ENCODE measurements around the gene NEK7.

DNA sequence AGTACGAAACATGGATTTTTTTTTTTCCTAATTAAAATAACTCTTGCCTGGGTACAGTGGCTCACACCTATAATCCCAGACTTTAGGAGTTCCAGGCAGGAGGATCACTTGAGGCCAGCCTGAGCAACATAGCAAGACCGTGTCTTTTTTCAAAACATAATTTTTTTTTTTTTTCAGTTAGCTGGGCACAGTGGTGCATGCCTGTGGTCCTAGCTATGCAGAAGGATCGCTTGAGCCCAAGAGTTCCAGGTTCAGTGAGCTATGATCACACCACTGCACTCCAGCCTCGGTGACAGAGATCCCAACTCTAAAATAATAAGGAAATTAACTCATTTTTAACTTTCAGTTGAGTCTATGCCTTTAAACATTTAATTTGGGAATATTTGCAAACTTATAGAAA lies 170.1 kb downstream of the NEK7 start:
- TF ChIP-seq, protein P1, sequence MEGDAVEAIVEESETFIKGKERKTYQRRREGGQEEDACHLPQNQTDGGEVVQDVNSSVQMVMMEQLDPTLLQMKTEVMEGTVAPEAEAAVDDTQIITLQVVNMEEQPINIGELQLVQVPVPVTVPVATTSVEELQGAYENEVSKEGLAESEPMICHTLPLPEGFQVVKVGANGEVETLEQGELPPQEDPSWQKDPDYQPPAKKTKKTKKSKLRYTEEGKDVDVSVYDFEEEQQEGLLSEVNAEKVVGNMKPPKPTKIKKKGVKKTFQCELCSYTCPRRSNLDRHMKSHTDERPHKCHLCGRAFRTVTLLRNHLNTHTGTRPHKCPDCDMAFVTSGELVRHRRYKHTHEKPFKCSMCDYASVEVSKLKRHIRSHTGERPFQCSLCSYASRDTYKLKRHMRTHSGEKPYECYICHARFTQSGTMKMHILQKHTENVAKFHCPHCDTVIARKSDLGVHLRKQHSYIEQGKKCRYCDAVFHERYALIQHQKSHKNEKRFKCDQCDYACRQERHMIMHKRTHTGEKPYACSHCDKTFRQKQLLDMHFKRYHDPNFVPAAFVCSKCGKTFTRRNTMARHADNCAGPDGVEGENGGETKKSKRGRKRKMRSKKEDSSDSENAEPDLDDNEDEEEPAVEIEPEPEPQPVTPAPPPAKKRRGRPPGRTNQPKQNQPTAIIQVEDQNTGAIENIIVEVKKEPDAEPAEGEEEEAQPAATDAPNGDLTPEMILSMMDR (optimal IDR thresholded peaks at IDR 0.05 in 1 of 3, IDR thresholded peaks at IDR 0.05 in 1 of 3, conservative IDR thresholded peaks at IDR 0.05 in 1 of 3; ENCODE audit: extremely low read depth in 1 of 3, insufficient read depth in 2 of 3, low read length in 3 of 3): no peak
- TF ChIP-seq EZH2 (IDR thresholded peaks at IDR 0.05; ENCODE audit: low read length): no peak

Data from keratinocyte (primary cell).